GM19099 (cell line): ENCODE results near the gene DROSHA.

Experiments
- POLR2A ChIP-seq: IDR thresholded peaks from 3 replicates; pipeline ENCODE4 v1.6.1; 2011; ENCODE audit warnings: low read depth; ENCODE audit not compliant: insufficient read length; ENCODE audit errors: extremely low read depth

The DROSHA gene

DNA sequence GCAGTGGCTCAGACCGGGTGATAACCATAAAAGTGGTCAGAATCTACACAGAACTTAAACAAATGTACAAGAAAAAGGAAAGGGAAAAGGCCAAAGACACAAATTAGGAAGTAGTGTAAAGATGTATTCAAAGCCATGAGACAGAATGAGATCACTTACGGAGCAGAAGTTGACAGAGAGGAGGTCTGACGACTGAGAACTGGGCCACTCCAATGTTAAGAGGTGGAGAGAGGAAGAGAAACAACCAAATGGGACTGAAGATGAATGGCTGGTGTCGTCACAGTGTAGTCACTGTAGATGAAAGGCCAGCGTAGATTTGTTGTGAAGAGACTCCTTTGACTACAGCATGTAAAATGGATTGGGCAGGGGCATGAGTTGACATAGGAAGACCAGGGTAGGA is 114.4 kb downstream of the DROSHA start:
- TF ChIP-seq POLR2A, result no peak

DNA sequence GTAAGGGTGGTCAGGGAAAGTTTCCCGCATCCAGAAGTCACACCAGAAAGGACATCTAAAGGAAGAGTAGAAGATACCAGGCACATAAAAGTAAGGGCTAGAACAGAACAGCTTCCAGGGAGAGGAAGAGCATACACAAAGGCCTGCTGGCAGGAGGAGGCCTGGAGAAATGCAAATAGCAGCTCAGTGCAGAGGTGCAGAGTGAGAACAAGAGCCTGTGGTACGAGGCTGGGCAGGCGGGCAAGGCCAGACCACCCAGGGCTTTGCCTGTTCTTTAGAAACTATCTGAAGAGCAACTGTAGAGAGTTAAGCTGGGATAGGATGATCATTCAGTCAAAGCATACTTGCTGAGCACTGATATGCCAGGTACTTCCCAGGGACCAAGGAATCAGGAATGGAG is 115.3 kb downstream of the DROSHA start:
- TF ChIP-seq POLR2A, result no peak

DNA sequence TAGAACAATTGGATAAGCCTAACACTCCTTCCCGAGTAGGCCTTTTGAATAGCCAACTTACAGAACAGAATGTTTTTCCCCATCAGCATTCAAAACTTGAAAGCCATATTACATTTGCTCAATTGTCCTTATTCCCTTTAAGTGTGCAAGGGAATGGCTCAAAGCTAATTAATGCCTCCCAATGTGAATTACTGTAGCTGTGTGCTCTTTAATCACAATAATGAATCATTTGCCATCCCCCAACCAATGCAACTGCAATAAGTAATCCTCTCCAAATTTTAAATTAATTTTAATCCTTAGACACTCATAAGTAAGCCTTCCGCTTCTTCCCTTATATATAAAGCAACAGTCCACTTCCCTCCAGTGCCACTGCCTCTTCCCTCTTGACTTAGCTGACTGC is 115.9 kb downstream of the DROSHA start:
- no peak for TF ChIP-seq POLR2A

DNA sequence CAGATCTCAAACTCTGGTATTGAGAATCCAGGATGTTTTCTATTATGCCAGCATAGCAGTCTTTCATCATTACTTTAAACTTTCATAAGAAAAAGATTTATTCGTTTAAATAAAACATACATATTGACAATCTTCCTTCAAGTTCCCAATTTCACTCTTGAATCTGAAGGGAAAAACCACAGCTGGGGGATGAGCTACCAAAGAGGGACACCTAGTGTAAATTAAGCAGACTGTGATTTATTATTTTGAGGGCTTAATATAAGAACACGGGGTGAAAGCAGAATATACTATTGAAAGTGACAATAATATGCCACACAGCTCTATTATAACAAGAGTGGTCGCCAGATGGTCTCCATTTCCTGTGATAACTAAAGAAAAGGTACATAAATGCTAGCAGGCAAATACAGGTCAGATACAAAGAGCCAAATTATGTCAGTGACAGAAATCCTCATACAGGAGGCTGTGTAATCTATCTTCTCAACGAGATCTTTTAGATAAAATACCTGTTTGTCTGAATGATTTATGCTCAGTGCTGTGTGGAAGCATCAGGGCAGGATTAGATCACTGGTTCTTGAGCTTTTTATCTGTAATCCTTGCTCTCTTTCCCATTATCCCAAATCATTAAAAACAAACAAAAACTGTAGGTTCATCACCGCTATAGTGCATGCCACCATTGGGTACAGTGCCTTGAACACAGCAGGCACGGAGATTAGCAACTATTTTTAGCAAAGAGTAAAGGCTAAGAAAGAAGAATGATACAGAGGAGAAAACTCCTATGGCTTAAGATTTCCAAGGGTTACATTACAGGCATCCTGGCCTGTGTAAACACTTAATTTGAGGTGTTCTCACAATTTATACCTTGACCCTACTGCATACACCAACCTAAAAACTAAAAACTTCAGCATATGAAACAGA is 116.6 kb downstream of the DROSHA start:
- TF ChIP-seq POLR2A, result no peak

DNA sequence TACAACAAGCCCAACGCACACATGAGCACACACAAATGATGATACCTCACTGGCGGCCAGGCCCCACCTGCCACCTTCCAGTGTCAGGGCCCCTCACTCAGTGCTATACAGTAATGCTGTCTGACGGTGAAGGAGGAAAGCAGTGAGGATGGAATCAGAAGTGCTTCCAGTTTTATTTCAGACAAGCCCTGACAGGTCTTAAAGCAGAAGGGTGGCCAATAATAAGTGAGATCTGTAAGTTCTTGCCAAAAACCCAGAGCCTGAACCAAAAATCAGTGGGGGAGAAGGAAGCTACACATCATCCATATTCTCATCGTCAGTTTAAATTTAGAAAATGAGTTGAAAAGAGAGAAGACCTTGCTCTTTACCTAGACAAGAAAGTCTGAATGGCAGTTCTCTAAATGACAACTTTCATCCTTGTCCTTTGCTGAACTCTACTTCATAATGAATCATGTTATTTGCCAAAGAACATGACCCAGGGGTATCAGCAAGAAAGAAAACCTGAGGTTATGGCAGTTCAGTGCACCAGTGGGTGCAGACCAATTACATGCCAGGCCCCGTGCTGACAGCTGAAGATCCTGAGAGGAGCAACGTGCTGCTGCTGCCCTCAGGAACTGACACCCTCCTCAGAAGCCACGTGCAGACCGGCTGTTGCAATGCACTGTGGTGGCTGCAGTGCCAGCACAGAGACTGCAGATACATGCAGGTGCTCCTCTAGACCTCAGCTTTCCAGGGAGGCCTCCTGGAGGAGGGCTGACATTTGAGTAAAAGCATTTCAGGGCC is 118.7 kb downstream of the DROSHA start:
- TF ChIP-seq POLR2A, result no peak

DNA sequence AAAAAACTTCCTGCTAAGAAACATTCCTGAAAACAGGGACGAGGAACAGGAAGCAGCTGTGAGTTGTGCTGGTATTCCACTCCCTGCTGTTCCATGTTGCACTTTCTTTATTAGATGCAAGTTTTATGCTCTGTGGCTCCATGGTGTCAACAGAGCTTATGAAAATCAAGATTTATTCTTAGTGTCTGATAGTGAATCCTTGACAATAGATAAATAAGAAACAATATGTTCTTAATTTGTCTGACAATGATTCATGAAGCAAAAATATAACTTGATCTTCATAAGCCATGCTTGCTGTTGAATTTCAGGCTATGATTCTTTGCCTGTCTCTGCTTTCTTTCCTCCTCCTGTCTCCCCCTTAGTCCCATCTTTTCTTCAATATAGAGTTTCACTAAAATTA is 119.6 kb downstream of the DROSHA start:
- TF ChIP-seq POLR2A, result no peak

DNA sequence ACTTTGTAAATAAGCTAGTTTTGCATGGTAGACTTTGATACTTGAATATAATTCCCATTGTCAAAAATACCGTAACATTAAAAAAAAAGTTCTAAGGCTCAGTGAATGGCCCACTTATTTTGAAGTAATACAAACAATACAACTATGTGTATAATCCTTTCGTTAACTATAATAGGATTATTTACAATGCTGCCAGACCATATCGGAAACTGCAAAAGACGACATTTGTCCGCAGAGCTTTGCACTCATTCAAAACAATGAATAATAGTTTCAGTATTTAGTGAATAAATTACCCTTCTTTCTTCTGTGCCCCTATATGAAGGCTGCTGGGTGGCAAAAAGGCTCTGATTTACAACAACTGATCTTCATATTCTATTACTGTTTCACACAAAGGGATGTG is 121.8 kb downstream of the DROSHA start:
- no peak for TF ChIP-seq POLR2A

DNA sequence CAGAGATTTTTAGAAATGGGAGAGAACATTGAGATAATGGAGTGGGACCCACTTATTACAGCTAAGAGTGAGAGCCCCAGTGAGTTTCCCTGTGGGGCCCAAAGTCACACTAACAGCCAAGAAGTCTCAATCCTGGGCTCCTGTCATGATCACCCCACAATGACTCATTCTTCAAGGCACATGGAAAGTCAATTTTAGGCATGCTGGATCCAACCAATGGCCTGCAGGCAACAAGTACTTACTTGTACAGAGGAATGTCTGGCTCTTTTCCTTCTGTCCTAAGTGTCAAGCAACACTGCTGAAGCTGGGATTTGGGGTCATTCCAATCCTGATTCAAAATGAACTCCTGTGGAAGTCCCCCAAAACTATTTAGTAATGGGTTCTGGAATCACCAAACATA is 123.1 kb downstream of the DROSHA start:
- TF ChIP-seq POLR2A, result no peak

DNA sequence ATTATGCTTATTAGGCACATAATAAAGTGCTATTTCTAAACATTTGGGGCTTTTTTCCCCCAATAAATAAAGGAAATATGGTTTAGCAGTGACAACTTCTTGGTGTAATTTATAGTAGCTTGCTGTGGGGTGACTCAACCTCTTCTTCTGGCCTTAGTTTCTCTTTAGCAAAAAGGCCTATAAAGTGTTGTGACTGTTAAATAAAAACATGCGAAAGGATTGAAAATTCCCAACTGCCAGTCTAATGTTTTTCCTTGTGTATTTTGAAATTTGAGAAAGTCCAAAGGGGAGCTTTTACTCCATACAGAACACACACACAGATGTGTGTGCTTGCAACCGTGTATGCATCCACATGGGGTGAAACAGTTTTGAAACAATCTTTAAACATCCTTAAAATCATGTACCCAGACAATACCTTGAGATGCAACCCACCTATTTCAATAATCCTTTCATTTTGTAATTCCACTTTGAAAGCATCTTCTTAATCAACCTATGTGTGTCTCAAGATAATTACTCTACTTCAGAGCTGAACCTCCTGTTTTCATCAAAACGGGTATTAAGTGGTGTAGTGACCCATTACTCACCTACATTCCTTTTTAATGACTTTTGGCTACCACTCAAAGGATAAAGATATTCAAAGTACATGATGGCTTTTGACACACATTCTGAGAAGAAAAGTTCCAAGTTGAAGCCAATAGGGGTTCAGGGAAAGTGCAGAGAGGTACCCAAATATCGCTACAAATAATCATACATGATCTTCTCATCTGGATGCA is 123.8 kb downstream of the DROSHA start:
- TF ChIP-seq POLR2A, result no peak

DNA sequence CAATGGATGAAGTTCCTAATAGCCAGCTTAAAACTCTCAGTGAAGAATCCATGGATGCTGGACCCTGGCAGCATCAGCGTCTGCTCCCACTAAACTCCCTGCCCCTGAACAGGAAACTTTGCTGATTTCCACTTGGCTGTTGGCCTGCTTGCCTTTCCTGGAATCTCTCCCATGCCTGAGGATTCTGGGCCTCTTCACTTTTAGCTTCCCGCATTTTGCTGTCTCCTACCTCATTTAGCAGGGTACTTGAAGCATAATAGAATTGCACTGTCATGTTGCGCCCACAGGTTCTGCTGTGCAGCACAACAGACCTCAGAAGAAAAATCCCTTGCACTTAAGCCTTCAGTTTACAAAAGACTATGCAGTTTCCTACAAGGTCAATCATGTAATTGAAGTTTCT is 127.6 kb downstream of the DROSHA start:
- TF ChIP-seq POLR2A, result no peak

DNA sequence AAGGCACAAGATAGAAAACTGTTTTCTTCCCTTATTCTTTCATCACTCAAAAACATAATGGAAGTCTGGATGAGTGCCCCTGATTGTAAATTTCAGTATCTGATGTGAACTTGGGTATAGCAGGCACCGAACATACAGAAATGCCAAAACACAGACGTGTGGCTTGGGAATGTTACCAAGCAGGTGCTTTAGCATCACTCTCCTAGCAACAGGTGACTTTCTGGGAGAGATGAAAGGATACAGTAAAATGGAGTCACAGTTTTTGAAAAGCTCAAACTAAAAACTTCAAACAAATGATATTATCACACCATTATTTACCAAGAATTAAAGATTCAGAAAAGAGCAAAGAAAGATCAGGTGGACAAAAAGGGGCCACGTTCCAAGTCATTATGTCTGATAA is 130.2 kb downstream of the DROSHA start:
- no peak for TF ChIP-seq POLR2A

DNA sequence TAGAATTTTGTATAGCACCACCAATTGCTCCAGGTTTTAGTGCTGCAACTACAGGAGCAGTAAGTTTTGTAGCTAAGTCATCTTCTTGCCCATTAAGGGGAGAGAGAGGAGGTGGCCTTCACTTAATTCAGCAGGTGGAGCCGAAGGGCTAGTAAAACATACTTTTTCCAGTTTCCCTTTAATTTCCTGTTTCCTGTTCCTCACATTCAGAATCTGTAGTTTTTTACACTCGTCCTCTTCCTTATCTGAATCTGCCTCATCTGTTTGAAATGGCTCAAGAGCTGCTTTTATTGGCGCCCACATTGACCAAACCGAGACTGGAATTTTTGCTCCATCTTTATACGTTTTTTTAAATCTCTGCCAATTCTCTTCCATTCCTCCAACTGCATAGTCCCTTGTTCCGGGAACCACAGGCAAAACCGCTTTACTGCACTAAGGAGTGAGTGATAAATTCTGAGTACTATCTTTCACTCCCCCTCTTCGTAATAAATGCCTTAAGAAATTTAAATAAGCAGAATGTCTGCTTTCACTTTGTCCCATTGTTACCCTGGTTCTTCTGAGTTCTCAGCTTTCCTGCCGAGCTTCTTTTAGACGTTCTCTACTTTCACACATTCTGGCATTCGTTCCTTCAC is 133.9 kb downstream of the DROSHA start:
- no peak for TF ChIP-seq POLR2A

DNA sequence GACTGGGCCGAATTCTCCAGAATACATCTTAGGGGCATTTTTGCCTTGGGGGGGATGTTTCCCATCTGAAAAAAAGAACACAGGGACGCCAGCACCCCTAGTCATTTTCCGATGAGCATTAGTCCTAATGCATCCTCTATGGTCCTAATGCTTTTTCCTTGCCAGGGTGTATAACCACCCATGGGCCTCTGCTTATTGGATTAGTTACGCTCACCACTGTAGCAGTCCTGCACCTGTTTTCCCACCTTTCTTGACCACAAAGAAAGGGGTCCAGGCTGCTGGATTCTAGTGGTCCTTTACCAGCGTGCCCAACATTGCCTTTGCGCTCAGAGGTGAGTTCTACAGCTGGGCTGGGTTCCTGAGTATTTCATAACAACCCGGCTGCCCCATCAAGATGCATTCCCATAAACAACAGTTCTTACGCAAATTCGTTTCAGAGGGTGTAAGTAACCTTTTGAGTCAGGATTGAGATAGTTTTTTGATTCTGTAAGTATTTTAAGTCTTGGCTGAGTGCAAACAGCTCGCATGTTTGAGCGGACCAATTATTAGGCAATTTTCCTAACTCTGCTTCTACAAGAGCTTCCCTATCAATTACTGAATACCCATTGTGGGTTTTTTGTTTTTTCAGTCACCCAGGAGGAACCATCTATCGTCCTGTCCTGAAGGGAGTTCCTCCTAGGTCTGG is 135.1 kb downstream of the DROSHA start:
- no peak for TF ChIP-seq POLR2A

DNA sequence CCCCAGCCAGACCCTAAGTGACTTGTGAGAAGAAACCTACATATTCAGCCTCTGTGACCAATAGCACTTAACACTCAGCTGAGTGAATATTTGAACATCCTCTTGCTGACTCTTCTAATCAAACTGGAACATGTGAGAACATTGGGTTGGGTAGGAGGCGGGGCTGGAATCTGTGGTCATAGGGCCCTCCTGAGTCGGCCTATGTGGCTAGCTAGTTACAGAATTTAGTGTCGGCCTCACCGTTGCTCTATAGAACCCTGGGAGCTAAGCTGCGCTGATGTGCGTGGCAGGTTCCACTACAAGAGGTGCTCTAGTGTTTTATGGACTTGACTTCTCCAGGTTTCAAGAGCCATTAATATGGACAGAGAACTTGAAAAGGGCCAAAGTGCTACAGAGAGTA is 138.8 kb downstream of the DROSHA start:
- no peak for TF ChIP-seq POLR2A

DNA sequence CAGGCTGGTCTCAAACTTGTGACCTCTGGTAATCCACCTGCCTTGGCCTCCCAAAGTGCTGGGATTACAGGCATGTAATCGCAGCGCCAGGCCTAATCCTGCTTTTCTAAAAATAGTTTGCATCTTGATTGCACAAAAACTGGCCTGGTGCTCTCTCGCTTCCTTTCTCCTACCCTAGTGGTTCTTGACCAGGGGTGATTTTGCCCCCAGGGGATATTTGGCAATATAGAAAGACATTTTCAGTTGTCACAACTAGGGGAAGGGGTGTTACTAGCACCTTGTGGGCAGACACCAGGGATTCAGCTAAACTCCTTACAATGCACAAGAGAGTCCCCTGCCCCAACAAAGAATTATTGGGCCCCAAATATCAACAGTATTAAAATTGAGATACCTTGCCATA is 139.8 kb downstream of the DROSHA start:
- TF ChIP-seq POLR2A, result no peak

DNA sequence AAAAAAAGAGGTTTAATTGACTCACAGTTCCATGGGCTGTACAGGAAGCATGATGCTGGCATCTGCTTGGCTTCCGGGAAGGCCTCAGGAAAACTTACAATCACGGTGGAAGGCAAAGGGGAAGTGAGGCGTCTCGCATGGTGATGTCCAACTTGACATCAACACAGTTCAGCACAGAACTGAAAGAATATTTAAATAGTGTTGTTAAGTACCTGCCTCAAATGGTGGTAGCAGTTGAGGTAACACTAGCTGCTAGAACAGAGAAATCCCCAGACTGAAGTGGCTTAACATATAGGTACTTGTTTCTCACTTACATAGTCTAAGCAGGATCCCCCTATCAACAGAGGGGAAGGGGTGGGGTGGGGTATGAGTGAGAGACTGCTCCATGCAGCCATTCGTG is 141.6 kb downstream of the DROSHA start:
- no peak for TF ChIP-seq POLR2A
